HUES48 (cell line): ENCODE results near the gene HIPK1.

Experiments used
- H3K27ac ChIP-seq: one replicate; pipeline ENCODE4 v1.7.0; 2013; ENCODE audit warnings: low read depth, low read length, inconsistent platforms
- H3K27me3 ChIP-seq: 2 replicates; pipeline ENCODE4 v1.6.1; 2013; ENCODE audit warnings: mild to moderate bottlenecking, low read length; ENCODE audit not compliant: control insufficient read depth, insufficient read depth
- H3K36me3 ChIP-seq: 2 replicates; pipeline ENCODE4 v1.6.1; 2013; ENCODE audit warnings: low read length; ENCODE audit not compliant: control insufficient read depth, insufficient read depth
- H3K4me1 ChIP-seq: 2 replicates; pipeline ENCODE4 v1.6.1; 2013; ENCODE audit warnings: mild to moderate bottlenecking, low read length; ENCODE audit not compliant: control insufficient read depth, insufficient read depth
- H3K4me3 ChIP-seq: 2 replicates; pipeline ENCODE4 v1.5.1; 2013; ENCODE audit warnings: mild to moderate bottlenecking, low read depth, low read length
- H3K9ac ChIP-seq: 2 replicates; pipeline ENCODE4 v1.6.1; 2013; ENCODE audit warnings: mild to moderate bottlenecking, low read depth, low read length, moderate library complexity
- H3K9me3 ChIP-seq: 2 replicates; pipeline ENCODE4 v1.6.1; 2013; ENCODE audit warnings: low read length; ENCODE audit not compliant: control insufficient read depth, insufficient read depth

HIPK1 gene

DNA sequence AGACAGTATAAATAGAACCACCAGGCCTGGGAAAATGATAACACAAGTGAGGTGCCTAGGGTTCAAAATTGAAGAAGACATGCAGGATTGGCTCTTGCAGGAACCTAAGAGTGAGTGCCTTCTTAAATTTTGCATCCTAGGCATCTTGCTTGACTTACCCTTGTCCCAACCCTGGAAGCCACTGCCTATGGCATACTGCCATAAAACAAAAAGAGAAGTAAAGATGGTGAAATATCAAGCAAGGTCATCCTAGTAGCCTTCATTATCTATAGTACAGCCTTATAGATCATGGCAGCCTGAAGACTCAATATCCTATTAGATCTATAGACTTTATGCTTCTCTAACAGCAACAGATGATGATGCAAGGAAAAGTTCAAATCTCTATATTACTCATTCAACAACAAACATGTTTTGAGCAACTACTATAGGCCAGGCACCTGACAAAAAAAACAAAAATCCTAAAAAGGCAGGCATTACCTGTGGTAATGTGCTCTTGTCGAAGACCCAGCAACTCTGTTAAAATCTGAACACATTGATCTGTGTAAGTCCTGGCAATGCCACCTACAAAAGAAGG, 30.8 kb upstream of the HIPK1 start:
- peaks cover 58% of the 10 kb centered on the region for H3K36me3 ChIP-seq
- H3K4me1 ChIP-seq: no peaks in the 10 kb centered on the region
- no peak overlapping the region for H3K4me3 ChIP-seq
- H3K27ac ChIP-seq: no peak overlapping the region
- H3K9ac ChIP-seq: no peak overlapping the region
- H3K9me3 ChIP-seq: no peaks in the 10 kb centered on the region
- no peaks in the 10 kb centered on the region for H3K27me3 ChIP-seq

DNA sequence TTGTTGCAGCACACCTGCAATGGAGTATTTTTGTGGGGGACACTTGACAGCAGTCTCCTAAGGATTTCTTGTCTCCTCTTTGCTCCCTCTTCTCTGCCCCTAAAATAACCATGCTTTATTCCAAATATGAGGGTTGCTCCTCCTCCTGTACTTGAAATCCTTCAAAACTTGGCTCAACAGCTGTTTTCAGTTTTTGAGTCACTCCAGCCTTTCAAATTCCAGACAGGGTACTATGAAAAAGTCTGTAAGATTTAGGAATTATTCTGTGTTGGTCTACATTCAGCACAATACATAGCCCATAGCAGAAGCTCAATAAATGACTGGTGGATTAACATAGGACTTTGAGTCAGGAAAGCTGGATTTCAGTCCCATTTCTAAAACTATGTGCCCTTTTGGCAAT, 30.0 kb upstream of the HIPK1 start:
- Histone ChIP-seq H3K4me1 (0 out of 2 replicates have a peak, but pooled peaks cover 4% of the 10 kb centered on the region), H3K4me3 (no peak overlapping the region), H3K9ac (no peak overlapping the region), H3K36me3 (peaks cover 58% of the 10 kb centered on the region), H3K27ac (no peak overlapping the region), H3K27me3 (no peaks in the 10 kb centered on the region), H3K9me3 (no peaks in the 10 kb centered on the region)

DNA sequence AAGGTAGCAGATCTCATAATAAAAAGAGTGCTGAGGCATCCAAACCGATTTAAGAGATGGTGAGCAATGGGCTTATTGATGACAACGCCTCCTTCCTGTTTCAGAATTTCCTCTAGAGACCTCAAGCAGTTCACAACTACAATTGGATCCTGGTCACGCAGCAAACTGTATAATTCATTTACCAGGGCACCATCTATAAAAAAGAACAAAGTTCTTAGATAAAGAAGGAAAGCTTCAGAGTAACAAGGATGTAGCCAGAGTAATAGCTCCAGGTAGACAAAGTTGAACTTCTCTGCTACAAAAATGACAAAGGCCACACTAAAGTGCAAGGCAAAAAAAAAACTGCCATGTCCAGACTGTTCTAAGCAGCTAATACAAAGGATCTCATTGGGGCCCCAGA, 27.9 kb upstream of the HIPK1 start:
- H3K9me3 ChIP-seq: no peaks in the 10 kb centered on the region
- H3K4me1 ChIP-seq: 0 out of 2 replicates have a peak, but pooled peaks cover 5% of the 10 kb centered on the region
- no peak overlapping the region for H3K9ac ChIP-seq
- H3K27ac ChIP-seq: no peak overlapping the region
- no peak overlapping the region for H3K4me3 ChIP-seq
- no peaks in the 10 kb centered on the region for H3K27me3 ChIP-seq
- peaks cover 41% of the 10 kb centered on the region for H3K36me3 ChIP-seq

DNA sequence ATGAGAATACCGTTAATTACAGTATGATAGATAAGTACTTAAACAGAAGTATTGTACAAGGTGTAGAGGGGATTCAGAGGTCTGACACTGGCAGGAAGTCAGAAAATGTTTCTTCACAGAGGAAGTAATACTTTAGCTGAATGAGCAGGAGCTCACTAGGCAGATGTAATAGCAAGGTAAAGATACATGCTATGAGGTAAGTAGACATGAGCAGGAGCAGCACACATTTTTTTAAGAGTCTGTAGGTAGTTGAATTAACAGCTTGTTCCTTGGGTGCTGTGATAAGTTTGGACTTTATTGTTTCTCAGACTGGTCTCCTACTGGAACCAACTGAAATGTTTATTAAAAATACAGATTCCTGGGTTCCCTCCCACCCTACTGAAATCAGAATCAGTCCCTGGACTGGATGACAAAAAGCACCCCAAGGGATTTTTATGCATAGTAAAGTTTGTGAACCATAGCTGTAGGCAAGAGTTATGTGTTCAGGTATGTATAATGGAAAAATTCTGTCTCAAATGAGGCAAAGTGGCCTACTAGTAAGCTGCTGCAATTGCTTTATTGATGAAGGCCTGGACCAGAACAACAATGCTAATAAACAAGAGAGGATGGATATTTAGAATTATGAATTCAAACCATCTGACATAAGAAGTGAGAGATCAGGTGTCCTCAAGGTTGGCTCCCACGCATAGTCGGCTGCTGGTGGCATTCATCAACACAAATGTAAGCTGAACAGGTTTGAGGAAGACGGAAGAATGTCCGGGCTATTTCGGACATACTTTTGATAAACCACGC, 25.4 kb upstream of the HIPK1 start:
- Histone ChIP-seq H3K9me3 (no peaks in the 10 kb centered on the region), H3K9ac (no peak overlapping the region), H3K4me1 (0 out of 2 replicates have a peak, but pooled peaks cover 5% of the 10 kb centered on the region), H3K27ac (peak overlapping the region; percentile 90), H3K36me3 (peaks cover 37% of the 10 kb centered on the region), H3K4me3 (peak overlapping the region; percentile 89), H3K27me3 (no peaks in the 10 kb centered on the region)

DNA sequence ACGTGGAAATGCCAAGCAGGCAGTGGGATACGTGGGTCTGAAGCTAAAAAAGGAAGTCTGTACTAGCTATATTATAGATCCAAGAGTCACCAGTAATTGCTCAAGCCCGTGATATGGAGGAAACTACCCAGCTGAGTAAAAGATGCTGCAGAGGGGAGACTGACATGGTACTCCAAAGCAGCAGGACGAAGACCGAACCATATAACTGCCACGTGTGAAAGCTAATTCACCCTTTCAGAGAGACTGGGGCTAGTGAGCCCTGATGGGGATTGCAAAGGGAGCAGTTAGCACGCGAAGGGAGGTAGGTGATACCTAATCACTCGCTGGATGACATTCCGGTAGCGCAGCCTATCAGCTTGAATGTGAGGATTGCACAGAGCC, 24.8 kb upstream of the HIPK1 start:
- peak overlapping the region; percentile 89 for H3K4me3 ChIP-seq
- 0 out of 2 replicates have a peak, but pooled peaks cover 5% of the 10 kb centered on the region for H3K4me1 ChIP-seq
- H3K27me3 ChIP-seq: no peaks in the 10 kb centered on the region
- peak overlapping the region; percentile 72 for H3K9ac ChIP-seq
- H3K36me3 ChIP-seq: peaks cover 38% of the 10 kb centered on the region
- no peaks in the 10 kb centered on the region for H3K9me3 ChIP-seq
- H3K27ac ChIP-seq: peak overlapping the region; percentile 90

DNA sequence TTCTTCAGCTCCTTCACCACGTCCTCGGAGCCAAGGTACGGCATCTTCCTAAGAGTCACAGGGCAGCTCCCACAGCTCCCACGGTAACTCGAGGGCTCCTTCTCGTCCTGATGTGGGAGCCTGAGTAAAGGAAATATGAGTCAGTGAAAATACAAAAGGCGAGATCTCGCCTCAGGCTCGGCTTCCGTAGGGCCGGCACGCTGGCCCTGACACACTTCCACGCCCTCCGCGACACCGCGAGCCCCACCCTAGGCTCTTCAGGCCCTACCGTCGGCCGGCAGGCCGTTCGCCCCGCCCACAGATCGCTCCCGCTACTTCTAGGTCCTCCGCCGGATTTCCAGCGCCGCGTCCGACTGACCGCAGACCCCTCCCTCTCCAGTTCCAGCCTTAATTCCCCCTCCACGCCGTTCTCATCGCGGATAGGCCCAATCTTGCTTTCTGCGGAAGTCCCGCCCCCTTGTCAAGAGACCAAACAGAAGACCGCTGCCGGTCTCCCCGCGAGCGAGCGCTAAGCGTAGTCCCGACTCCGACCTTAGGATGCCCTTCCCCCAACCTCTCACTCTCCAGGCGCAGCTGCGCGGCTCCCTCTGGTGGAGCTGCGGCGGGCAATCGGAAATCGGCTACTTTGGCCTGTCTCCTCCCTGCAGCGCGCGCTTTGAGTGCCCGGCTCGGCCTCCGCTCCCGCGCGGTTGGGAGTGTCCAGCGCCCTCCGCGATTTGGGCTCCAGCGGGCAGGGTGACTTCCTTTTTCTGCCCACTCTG, 24.3 kb upstream of the HIPK1 start, which contains the start of the genes AP4B1 and DCLRE1B:
Gene AP4B1, minus strand, starts transcription at position 126 of the 761 bp plus-strand sequence. Its CDS starts 82 bp downstream, at position 44.
Gene DCLRE1B, plus strand, starts transcription at position 653 of the 761 bp plus-strand sequence. CDS start 261 bp downstream, outside the sequence.
- Histone ChIP-seq H3K36me3 (peaks cover 35% of the 10 kb centered on the region), H3K27ac (peak within 1 kb of the TSS; percentile 90), H3K9ac (peak within 1 kb of the TSS; percentile 79), H3K4me3 (peak within 1 kb of the TSS; percentile 89), H3K9me3 (no peaks in the 10 kb centered on the region), H3K4me1 (0 out of 2 replicates have a peak, but pooled peaks cover 5% of the 10 kb centered on the region), H3K27me3 (no peaks in the 10 kb centered on the region)

DNA sequence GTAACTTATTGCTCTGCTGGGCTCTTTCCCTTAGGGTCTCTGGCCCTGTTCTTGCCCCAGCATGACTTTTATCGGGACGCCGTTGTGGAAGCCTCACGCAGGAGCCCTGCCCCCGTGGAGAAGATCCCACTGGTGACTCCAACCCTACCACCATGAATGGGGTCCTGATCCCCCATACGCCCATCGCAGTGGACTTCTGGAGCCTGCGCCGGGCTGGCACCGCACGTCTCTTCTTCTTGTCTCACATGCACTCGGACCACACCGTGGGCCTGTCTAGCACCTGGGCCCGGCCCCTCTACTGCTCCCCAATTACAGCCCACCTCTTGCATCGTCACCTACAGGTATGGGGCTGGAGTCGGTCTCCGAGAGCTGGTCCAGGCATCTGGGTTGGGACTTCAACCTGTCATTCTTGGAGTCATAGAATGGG, 23.7 kb upstream of the HIPK1 start:
- Histone ChIP-seq H3K9me3 (no peaks in the 10 kb centered on the region), H3K36me3 (peaks cover 38% of the 10 kb centered on the region), H3K27me3 (no peaks in the 10 kb centered on the region), H3K9ac (peak overlapping the region; percentile 79), H3K4me3 (peak overlapping the region; percentile 89), H3K27ac (peak overlapping the region; percentile 90), H3K4me1 (0 out of 2 replicates have a peak, but pooled peaks cover 5% of the 10 kb centered on the region)

DNA sequence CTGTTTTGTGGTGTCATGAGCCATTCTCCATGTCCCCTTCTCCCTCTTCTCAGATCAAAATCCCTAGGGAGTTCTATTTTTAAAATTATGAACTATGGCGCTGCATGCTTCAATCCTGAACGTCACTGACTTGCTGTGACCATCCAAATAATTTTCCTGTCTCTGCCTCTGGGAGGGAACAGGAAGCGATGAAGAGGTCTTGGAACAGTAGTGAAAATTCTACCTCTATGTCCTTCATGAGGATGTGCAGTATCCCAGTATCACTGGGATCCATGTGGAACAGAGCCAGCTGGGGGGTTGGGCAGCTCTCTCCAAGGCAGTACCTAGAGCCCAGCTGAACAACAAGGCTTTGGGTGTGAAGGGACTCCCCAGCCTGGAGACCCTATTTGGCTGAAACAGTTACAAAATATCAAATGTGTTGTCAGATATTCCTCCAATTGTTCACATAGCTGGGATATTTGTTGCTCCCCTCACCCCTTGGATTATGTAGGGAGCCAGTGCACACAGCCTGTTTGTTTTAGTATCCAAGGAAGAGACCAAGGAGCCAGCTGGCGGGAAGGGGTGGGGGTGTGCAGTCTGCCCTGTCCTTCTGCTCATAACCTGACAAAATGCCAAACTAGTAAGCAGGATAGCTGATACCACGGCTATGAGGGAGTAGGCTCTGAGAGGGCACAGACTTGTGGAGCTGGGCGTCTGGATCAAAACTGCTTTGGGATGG, 16.4 kb upstream of the HIPK1 start:
- Histone ChIP-seq H3K9me3 (no peaks in the 10 kb centered on the region), H3K27me3 (no peaks in the 10 kb centered on the region), H3K4me1 (no peaks in the 10 kb centered on the region), H3K27ac (no peak overlapping the region), H3K36me3 (peaks cover 45% of the 10 kb centered on the region), H3K9ac (no peak overlapping the region), H3K4me3 (no peak overlapping the region)

DNA sequence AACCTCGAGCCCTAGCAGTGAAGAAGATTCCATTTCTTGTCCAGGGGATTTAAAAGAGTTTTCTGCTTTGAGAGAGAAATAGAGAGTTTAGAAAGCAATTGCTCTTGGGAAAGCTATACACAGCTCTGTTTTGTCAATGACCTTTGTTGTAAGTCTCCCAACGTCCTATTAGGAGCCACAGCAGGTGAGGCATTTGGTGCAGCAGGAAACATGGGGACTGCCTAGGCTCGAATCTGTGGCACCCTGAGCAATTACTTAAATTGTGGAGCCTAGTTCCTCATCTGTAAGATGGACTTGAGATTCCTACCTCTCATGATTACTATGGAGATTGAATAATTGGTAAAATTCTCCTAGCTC, 15.8 kb upstream of the HIPK1 start:
- no peaks in the 10 kb centered on the region for H3K4me1 ChIP-seq
- no peak overlapping the region for H3K9ac ChIP-seq
- no peak overlapping the region for H3K4me3 ChIP-seq
- peaks cover 39% of the 10 kb centered on the region for H3K36me3 ChIP-seq
- H3K9me3 ChIP-seq: no peaks in the 10 kb centered on the region
- no peaks in the 10 kb centered on the region for H3K27me3 ChIP-seq
- H3K27ac ChIP-seq: no peak overlapping the region

DNA sequence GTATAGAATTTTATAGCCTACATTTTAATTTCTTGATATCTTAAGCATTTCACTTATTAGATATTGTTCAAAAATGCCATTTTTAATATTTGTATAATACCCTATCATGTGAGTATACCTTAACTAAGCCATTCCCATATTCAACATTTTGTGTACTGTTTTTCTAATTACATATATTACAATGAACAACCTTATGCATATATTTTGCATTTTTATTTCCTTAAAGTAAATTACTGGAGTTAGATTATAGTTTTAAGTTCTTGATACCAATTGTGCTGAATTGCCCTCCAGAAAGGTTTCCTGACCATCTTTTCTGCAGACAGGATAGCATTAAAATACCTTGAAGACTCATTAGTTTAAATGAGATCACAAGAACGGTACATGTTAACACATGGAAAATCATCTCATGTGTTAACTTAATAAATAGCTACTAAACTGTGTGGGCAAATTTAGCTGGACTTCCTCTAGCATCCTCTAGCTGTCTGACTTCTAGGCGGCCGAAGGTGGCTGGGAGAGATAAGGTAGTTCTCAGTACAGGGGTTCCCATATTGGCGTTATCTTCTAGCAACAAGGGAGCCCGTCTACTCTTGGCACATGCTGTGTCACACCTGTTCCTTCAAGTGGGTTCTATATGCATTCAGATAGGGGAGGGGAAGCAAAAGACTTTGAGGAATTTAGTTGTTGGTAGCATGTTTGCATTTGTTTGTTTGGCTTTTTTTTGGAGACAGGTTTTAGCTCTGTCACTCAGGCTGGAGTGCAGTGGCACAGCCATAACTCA, 15.0 kb upstream of the HIPK1 start:
- Histone ChIP-seq H3K27ac (no peak overlapping the region), H3K27me3 (no peaks in the 10 kb centered on the region), H3K4me3 (no peak overlapping the region), H3K9ac (no peak overlapping the region), H3K4me1 (no peaks in the 10 kb centered on the region), H3K9me3 (no peaks in the 10 kb centered on the region), H3K36me3 (peaks cover 32% of the 10 kb centered on the region)
